Effector CD4-positive, alpha-beta T cell (primary cell): ENCODE results near the gene CHRNB2. TPM values are rescaled to one million over a fixed set of nuclear protein-coding genes. Genes with fewer than 3 reads are reported as not detected.
A peak's percentile ranks its signal among the peaks of the same experiment; 100 is the strongest.
"Not testable (repeated sequence)": the region's sequence is repeated elsewhere in the genome, so short reads cannot be mapped to it uniquely, and the experiment has no call there.

ENCODE experiments used
- DNase-seq: peaks from one replicate; pipeline ENCODE4 v3.0.0-alpha.2; 2020
- total RNA-seq: gene quantifications from one replicate; lab custom pipeline; 2026; lab: John Stamatoyannopoulos, UW

The CHRNB2 gene
- total RNA-seq: not detected

GRCh38 chr1:154567386-154568156 is at the start of gene CHRNB2:
CHRNB2 (plus strand) TSS chr1:154567778; CDS start chr1:154568045, 267 bp downstream.
- DNase-seq: peak; percentile 58

DNA sequence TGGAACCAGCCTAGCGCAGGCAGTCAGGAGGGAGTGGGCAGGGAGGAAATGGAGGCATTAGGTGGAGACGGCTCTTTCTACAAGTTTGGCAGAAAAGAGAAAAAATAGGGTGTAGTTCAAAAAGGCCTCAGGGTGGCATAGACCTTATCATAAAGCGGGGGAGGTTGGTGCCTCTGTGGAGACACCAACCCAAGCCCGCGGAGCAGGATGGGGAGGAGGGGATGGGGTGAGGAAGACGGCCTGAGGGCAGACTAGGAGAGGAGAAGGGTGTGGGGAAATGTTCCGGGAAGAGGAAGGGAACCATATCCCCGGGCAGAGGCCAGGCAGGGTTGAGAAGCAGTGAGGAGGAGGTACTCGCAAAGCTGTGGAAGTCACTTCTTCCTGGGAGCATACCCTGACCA is 48.0 kb upstream of the CHRNB2 start:
- no peak for DNase-seq

DNA sequence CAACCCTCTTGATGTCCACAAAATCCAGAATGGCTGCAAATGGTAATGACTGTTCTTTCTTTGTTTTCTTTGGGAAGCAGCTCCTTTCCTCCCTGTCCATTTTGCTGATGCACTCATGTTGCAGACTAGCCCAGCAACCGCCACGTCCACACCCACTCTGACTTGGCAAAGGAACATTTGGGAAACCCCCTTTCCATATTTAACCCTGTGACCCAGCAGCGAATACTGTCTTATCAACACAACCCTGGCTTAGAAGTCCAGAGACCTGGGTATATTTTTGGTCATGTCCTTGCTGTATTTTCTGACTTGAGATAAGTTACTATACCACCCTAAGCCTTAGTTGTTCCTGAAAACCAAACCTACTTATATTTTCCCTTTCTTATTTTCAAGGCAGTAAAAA is 47.2 kb upstream of the CHRNB2 start:
- no peak for DNase-seq

DNA sequence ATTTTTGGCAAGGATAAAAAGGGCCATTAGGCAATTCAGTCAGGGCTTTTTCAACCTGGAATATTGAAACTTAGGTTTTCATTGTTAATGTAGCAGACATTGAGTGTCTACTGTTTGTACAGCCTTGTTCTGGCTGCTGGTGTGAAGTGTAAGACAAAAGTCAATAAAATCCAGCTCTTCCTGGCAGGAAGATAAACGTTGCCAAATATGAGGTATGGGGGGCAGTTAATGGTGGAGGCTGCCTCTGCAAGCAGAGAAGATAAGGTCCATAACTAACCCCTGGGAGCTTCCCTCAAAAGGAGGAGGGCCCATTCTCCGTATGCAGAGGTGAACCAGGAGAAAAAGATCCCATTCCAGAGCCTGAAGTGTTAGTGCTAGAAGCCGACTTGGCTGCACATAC is 45.9 kb upstream of the CHRNB2 start:
- no peak for DNase-seq

DNA sequence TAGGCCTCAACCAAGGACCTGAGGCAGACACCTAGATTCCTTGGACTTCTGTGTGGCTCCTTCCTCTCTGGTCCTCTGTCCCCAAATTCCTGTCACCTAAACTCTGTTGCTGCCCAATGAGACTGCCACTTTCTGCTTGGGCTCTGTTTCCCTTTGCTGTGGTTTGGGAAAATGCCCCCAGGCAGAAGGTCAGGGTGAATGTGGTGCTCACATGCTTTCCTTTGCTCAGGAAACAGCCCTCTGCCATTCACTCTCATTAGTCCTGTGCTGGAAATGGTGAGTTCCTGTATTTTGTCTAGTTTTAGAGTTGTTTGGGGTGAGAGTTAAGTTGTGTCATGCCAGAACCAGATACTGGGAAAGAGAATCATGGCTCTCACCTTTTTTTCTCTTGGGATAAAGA is 42.7 kb upstream of the CHRNB2 start:
- no peak for DNase-seq

- no peak for DNase-seq
Observed at GRCh38 chr1:154527192-154527591, 40.4 kb upstream of the CHRNB2 start.

DNA sequence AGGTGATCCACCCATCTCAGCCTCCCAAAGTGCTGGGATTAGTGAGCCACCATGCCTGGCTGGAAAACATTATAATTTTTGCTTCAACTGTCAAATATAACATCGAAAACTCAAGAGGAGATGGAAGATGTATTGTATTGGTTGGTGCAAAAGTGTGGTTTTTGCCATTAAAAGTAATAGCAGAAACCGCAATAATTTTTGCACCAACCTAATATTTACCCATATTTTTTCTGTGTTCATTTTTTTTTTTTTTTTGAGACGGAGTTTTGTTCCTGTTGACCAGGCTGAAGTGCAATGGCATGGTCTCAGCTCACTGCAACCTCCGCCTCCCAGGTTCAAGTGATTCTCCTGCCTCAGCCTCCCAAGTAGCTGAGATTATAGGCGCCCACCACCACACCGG is 38.3 kb upstream of the CHRNB2 start:
- no peak for DNase-seq

- DNase-seq: not testable (repeated sequence)
Observed at GRCh38 chr1:154531950-154532349, 35.6 kb upstream of the CHRNB2 start.

GRCh38 chr1:154533952-154534844 is 33.4 kb upstream of the CHRNB2 start:
- no peak for DNase-seq

DNA sequence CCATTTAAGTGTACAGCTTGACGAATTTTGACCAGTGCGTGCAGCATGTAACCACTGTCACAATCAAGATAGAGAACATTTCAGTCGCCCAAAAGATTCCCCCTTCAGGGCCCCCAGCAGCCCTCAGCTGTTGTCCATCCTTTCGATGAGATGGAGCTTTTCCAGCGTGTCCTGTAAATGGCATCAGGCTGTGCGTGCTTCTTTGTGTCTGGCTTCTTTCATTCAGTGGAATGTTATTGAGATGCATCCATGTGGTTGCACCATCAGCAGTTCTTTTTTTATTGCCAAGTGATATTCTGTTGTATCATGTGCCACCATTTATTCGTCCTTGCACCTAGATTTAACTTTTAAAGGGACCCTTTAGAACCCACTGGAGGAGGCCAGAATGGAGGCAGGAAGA is 31.0 kb upstream of the CHRNB2 start:
- no peak for DNase-seq

DNA sequence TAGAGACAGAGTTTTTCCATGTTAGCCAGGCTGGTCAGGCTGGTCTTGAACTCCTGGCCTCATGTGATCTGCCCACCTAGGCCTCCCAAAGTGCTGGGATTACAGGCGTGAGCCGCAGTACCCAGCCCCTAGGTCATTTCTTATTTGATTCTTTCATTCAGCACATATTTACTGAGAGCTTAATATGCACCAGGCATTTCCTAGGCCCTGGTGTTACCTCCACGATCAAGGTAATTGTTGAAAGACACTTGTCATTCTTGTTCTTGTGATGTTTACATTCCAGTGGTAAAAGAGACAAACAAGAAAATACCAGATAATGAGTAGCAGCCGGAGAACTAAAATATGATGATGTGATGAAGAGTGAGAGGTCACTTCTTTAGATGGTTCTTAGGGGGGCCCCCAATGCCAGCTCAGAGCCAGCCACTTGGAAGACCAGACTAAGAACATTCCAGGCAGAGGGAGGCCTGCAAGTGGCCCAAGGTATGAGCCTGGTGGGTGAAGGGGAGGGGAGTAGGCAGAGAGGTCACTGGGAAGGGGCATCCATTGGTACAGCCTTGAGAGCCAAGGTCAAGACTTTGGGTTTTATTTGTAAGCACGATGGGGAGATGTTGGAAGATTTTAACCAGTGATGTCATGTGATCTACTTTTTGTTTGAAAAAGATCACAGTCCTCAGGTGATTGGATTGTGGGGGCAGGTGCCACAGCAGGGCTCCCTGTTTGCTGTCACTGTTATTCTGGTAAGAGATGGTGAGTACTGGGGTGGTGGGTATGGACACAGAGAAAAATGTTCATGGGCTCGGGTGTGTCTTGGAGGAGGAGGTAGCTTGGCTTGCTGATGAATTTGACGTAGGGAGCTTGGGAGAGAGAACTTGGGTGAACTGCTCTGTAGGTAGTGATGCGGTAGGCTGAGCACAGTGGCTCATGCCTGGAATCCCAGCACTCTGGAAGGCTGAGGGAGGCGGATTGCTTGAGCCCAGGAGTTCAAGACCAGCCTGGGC is 27.8 kb upstream of the CHRNB2 start:
- DNase-seq: no peak

- DNase-seq: no peak
Observed at GRCh38 chr1:154541231-154541630, 26.3 kb upstream of the CHRNB2 start.

- peak; percentile 31 for DNase-seq
Observed at GRCh38 chr1:154546264-154547063, 21.1 kb upstream of the CHRNB2 start.

DNA sequence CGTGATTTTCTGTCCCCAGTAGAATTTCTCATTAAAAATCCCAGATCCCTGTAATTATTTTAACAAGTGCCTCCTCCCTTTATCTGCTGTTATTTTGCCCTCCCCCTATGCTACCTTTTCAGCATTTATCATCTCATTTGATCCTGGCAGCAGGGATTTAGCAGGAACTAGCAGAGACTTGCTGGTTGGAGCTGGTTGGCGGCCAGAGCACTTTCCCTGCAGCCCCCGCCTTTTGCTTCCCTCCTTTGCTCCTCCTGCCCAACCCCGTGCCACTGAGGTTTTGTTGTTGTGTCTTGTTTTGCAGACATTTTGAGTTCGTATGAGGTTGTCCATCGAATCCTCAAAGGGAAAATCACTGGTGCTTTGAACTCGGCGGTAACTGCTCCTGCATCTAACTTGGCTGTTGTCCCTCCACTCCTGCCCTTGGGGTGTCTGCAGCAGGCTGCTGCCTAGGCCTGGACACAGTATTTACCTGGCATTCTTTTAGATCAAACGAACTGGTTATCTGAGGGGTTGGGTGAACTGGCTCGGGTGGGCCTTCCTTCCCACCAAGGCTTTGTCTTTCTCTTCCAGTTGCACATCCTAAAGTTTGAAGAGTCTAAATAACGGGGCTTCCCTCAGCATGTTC is 20.4 kb upstream of the CHRNB2 start:
- no peak for DNase-seq

DNA sequence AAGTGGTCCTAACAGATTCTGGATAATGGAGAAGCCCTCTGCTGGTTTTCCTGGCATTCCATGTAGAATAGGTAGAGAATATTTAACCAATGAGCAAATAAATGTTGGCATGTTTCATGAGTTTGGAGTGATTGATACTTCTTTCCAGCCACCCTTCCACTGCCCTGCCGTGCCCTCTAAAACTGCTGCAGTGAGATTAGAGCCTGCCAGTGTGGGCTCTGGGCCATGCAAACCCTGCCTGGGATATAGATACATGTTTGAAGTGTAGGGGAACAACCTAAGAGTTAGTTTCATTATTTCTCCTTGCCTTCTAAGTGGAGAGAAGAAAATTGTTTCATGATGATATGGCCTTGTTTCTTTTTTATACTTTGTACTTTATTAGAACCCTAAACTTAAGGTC is 19.6 kb upstream of the CHRNB2 start:
- DNase-seq: no peak

GRCh38 chr1:154549202-154549770 is 18.3 kb upstream of the CHRNB2 start:
- DNase-seq: no peak

DNA sequence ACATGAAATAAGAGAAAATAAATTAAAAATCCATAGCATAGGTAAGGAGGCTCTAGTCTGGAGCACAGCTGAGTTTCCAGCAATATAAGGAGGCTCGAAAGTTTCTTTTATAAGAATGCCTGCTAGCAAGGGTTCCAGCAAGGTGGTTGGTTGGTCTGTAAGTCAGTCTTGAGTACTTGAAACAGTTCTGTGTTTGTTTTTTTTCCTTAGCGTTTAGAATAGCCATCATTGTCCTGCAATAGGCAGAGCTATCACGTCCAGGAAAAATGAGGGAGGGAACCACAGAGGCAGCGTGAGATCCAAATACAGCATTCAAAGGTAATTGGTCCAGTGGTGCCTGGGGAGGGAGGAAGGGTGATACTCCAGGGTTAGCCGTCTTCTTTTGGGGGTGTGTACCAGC is 17.5 kb upstream of the CHRNB2 start:
- DNase-seq: no peak

DNA sequence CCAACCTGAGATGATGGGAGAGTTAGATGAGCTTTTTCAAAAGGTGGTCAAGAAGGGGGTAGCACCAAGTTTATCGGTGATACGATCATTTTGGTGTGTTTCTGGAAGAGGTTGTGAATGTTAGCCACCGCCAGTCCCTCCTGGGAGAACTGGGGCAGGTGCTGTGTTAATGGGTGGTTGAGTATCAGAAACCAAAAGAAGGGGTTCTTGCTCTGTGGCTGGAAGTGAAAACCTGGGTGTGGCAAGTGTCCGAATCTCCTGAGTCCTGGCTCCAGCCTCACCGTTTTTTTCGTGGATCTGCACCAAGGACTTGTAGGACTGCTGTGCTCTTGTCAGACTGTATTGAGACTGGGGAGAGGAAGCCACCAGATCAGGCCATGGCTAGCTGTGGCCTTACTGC is 16.9 kb upstream of the CHRNB2 start:
- DNase-seq: no peak

GRCh38 chr1:154551474-154551873 is 16.1 kb upstream of the CHRNB2 start:
- no peak for DNase-seq

- DNase-seq: no peak
Observed at GRCh38 chr1:154552036-154552435, 15.5 kb upstream of the CHRNB2 start.
